HUES48 (cell line): ENCODE results near the gene PIAS4.

Source experiments
- H3K27ac ChIP-seq: one replicate; pipeline ENCODE4 v1.7.0; 2013; ENCODE audit warnings: low read depth, low read length, inconsistent platforms
- H3K27me3 ChIP-seq: 2 replicates; pipeline ENCODE4 v1.6.1; 2013; ENCODE audit warnings: mild to moderate bottlenecking, low read length; ENCODE audit not compliant: control insufficient read depth, insufficient read depth
- H3K36me3 ChIP-seq: 2 replicates; pipeline ENCODE4 v1.6.1; 2013; ENCODE audit warnings: low read length; ENCODE audit not compliant: control insufficient read depth, insufficient read depth
- H3K4me1 ChIP-seq: 2 replicates; pipeline ENCODE4 v1.6.1; 2013; ENCODE audit warnings: mild to moderate bottlenecking, low read length; ENCODE audit not compliant: control insufficient read depth, insufficient read depth
- H3K4me3 ChIP-seq: 2 replicates; pipeline ENCODE4 v1.5.1; 2013; ENCODE audit warnings: mild to moderate bottlenecking, low read depth, low read length
- H3K9ac ChIP-seq: 2 replicates; pipeline ENCODE4 v1.6.1; 2013; ENCODE audit warnings: mild to moderate bottlenecking, low read depth, low read length, moderate library complexity
- H3K9me3 ChIP-seq: 2 replicates; pipeline ENCODE4 v1.6.1; 2013; ENCODE audit warnings: low read length; ENCODE audit not compliant: control insufficient read depth, insufficient read depth

PIAS4 gene

DNA sequence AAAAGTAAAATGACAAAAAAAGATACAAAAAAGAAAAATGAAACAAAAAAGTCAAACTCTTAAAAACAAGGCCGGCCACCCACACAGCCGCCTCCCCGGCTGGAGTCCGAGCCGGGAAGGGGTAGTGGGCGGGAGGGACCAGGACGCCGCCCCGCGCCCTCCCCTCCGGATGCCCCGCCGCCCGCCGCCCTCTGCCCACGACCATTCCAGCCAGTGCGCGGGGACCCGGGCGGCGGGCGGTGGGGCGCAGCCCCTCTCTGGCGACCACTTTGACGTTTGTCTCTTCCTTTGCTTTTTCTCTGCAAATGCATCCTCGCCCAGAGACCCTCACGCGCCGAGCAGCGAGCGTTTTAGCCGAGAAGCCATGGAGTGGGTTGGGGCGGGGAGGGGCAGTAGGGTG is 30.5 kb downstream of the PIAS4 start:
- no peak overlapping the region for H3K9ac ChIP-seq
- no peaks in the 10 kb centered on the region for H3K9me3 ChIP-seq
- no peaks in the 10 kb centered on the region for H3K4me1 ChIP-seq
- H3K36me3 ChIP-seq: peaks cover 37% of the 10 kb centered on the region
- no peak overlapping the region for H3K4me3 ChIP-seq
- no peaks in the 10 kb centered on the region for H3K27me3 ChIP-seq
- no peak overlapping the region for H3K27ac ChIP-seq

DNA sequence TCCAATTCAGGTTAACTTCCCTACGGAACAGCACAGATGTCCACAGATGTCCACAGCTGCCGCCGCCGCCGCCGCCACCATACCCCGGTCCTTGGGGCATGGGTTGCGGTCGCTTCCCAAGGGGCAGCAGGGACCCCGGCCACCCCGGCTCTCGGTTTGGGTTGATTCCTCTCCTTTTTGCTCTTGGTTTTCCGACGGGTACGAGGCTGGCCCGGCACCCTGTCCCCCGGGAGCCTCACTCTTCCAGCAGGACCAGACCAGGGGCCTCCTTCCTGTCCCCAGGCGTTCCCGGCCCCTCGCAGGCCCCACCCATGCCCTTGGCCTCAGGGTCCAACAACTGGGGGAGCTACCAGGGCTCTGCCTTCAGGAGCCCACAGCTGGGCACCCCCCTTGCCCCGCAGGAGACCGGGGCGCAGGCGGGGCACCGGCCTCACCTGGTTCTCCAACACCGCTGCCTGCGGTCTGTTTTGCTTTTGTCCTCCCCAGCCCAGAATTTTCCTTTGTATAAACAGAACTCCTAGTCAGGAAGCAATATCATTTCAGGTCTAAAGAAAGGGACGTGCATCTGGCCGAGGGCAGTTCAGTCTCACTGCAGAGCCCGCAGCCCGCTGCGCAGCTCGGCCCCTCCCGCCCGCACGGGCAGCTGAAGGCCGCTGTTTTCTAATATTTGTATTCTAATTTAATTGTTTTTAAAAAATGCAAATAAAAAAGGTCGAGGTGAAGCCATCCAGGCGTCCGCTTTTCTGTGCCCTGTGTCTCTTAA is 31.3 kb downstream of the PIAS4 start:
- Histone ChIP-seq H3K9ac (no peak overlapping the region), H3K4me3 (no peak overlapping the region), H3K27ac (no peak overlapping the region), H3K27me3 (no peaks in the 10 kb centered on the region), H3K9me3 (no peaks in the 10 kb centered on the region), H3K36me3 (peaks cover 29% of the 10 kb centered on the region), H3K4me1 (no peaks in the 10 kb centered on the region)

DNA sequence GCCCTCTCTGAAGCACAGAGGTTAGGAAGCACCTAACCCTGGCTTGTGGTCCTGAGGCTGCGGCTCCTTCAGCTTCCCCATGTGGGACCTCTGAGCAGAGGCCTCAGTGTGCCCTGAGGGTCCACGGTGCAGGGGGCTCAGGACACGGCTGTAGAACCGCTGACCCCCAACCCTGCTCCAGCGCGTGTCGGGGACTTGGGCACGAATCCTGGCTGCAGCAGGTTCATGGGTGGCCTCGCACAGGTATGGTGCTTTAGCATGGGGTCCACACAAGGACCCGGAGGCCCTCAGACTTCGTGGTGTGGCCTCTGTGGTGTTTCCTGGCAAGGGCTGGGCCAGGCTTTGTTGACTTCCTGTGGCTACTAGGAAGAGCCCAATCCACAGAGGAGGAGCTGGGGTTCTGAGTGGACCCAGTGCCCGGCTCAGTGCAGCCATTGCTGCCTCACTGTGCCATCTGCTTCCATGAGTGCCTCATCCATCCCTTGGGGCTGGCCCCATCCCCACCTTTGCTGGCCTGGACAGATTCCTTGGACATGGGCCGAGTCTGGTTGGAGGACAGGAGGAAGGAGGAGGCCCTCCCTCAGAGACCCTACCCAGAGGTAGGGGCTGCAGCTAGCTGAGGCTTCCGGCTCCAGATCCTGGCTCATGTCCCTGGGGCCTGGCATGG is 34.7 kb downstream of the PIAS4 start:
- H3K4me1 ChIP-seq: no peaks in the 10 kb centered on the region
- H3K36me3 ChIP-seq: peaks cover 16% of the 10 kb centered on the region; the same call in 1 of the 2 replicates
- H3K27me3 ChIP-seq: no peaks in the 10 kb centered on the region
- H3K9ac ChIP-seq: no peak overlapping the region
- H3K9me3 ChIP-seq: no peaks in the 10 kb centered on the region
- H3K27ac ChIP-seq: no peak overlapping the region
- no peak overlapping the region for H3K4me3 ChIP-seq

DNA sequence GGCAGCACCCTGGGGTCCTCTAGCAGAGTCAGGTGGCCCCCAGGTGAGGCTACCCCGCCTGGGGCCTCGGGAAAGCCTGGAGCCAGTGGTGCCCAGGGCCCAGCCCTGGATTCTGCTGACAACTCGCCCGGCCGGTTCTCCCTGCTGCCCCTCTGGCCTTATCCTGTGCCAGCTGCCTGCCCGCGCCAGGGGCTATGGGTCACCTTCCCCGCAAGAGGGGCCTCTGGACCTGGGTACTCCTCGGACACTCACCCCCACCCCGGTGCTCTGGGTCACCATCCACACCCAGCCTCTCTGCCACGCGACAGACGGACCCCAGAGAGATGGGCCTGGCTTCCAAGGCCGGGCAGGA is 35.2 kb downstream of the PIAS4 start:
- Histone ChIP-seq H3K9ac (no peak overlapping the region), H3K27me3 (no peaks in the 10 kb centered on the region), H3K4me3 (no peak overlapping the region), H3K27ac (no peak overlapping the region), H3K4me1 (no peaks in the 10 kb centered on the region), H3K9me3 (no peaks in the 10 kb centered on the region), H3K36me3 (0 out of 2 replicates have a peak, but pooled peaks cover 10% of the 10 kb centered on the region)

DNA sequence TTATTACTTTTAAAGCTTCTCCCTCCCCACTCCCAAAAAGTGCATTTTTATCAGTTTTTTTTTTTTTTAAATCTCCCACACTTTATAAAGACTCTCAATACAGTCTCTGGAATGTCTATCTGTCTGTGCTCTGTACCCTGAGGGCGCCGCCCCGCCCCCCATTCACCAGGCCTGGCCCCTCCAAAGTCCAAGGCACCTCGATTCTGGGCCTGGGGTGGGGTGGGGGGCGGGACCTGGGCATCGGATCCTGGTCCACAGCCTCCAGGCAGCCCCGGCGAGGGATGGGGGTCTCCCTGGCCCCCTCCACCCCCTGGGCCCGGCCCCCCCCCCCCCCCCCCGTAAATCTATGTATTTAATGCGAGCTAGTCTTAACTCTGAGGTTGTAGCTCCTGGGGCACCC is 35.9 kb downstream of the PIAS4 start:
- Histone ChIP-seq H3K9ac (no peak overlapping the region), H3K4me1 (no peaks in the 10 kb centered on the region), H3K4me3 (no peak overlapping the region), H3K36me3 (peaks cover 14% of the 10 kb centered on the region), H3K9me3 (no peaks in the 10 kb centered on the region), H3K27me3 (no peaks in the 10 kb centered on the region), H3K27ac (no peak overlapping the region)

DNA sequence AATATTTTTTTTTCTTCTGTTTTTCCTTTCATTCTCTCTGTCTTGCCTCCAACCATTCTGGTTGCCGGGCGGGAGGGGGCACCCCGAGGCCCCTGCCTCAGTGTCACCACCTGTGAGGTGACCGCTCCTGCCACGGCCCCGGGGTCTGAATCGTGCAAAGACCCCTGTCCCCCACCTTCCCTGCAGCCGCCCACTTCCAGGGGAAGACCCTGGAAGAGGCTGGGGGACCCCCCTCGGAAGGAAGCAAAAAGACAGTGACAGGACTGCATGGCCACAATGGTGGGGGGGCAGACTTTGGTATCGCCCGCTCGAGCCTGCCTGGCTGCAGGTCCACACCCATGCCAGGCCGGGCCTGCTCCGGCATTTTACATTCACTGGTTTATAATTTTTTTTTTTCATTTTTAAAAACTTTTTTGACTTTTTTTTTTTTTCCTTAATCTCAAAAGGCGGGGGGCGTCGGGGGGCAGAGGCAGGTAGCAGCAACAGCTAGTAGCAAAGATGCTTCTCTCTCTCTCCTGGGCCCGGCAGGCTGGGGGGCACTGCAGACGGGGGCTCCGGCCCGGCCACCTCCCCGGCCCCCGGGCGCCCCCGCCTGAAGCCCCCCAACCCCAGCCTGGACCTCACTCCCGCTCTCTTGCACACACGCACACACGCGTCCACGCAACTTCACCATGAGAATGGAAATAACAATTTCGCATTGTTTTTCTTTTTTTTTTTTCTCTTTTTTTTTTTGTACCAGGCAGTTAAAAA is 36.6 kb downstream of the PIAS4 start:
- no peak overlapping the region for H3K9ac ChIP-seq
- H3K27me3 ChIP-seq: no peaks in the 10 kb centered on the region
- H3K9me3 ChIP-seq: no peaks in the 10 kb centered on the region
- H3K4me1 ChIP-seq: no peaks in the 10 kb centered on the region
- H3K27ac ChIP-seq: no peak overlapping the region
- no peak overlapping the region for H3K4me3 ChIP-seq
- H3K36me3 ChIP-seq: peaks cover 15% of the 10 kb centered on the region

DNA sequence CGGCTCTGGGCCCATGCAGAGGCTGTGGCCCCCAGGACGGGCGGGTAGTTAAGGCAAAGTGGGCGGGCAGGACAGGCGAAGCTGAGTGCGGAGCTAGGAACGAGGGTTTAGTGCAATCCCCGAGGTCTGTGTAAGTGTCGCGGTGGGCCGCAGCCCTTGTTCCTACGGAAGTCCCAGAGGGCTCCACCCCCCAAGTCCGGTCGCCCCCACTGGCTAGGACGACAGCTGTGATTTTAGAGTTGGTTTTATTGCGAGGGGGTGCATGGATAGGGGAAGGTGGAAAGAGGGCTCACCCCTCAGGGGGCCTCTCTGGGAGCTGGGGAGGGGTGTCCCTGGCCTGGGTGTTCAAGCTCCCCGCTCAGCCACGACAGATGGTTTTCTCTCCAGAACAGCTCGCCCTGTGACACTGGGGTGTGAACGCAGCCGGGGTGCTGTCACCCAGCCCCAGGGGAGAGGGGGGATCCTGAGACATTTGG is 37.5 kb downstream of the PIAS4 start:
- H3K9ac ChIP-seq: no peak overlapping the region
- H3K4me3 ChIP-seq: no peak overlapping the region
- no peaks in the 10 kb centered on the region for H3K27me3 ChIP-seq
- peaks cover 21% of the 10 kb centered on the region for H3K36me3 ChIP-seq
- H3K9me3 ChIP-seq: no peaks in the 10 kb centered on the region
- no peak overlapping the region for H3K27ac ChIP-seq
- no peaks in the 10 kb centered on the region for H3K4me1 ChIP-seq

DNA sequence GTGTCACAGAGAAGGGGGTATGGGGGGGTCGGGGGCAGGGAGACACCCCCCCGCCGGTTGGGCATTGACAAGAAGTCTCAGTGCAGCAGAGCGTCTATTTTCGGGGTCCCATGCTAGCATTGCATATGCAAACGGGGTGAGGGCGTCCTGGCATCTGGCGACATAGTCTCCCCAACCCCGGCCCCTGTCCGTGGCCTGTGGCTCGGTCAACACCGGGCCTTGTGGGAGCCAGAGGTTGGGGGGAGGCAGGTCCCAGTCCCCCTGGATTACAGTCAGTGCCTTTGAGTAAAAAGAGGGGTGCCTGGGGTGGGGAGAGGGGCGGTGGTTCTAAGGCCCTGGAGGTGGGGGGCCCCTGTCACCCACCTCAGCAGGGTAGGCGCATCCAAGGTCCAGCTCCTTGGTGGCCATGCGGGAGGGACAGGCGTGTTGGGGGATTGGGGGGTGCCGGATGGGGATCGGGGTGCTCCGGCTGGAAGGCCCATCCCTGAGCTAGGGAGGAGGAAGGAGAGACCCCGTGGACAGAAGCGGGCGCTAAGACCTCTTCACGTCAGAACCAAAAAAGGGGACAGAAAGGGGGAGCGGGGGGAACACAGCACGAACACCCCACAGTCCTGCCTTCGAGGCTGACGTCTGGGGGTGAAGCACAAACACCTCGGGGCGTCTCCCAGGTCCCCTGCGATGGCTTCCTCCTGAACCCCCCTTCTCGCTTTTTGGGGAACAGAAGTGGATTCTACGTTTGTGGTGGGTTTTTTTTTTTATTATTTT is 38.2 kb downstream of the PIAS4 start:
- no peak overlapping the region for H3K4me3 ChIP-seq
- no peaks in the 10 kb centered on the region for H3K27me3 ChIP-seq
- no peak overlapping the region for H3K9ac ChIP-seq
- peaks cover 27% of the 10 kb centered on the region for H3K36me3 ChIP-seq
- H3K27ac ChIP-seq: no peak overlapping the region
- H3K4me1 ChIP-seq: no peaks in the 10 kb centered on the region
- no peaks in the 10 kb centered on the region for H3K9me3 ChIP-seq

DNA sequence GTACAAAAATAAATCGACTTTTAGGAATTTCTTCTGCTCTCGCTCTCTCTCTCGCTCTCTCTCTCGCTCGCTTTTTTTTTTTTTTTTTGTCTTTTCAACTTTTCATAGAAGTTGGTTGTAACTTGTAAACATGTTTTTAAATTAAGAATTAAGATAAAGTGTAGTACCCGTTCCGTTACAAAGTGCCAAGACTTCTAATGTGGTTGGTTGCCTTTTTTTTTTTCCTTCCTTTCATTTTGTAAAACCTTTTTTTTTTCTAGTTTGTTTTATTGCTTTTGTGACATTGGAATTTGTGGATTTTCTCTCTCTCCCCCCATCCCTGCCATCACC is 38.8 kb downstream of the PIAS4 start:
- no peak overlapping the region for H3K4me3 ChIP-seq
- H3K27me3 ChIP-seq: no peaks in the 10 kb centered on the region
- H3K36me3 ChIP-seq: peaks cover 30% of the 10 kb centered on the region
- H3K27ac ChIP-seq: no peak overlapping the region
- no peaks in the 10 kb centered on the region for H3K4me1 ChIP-seq
- no peak overlapping the region for H3K9ac ChIP-seq
- no peaks in the 10 kb centered on the region for H3K9me3 ChIP-seq

DNA sequence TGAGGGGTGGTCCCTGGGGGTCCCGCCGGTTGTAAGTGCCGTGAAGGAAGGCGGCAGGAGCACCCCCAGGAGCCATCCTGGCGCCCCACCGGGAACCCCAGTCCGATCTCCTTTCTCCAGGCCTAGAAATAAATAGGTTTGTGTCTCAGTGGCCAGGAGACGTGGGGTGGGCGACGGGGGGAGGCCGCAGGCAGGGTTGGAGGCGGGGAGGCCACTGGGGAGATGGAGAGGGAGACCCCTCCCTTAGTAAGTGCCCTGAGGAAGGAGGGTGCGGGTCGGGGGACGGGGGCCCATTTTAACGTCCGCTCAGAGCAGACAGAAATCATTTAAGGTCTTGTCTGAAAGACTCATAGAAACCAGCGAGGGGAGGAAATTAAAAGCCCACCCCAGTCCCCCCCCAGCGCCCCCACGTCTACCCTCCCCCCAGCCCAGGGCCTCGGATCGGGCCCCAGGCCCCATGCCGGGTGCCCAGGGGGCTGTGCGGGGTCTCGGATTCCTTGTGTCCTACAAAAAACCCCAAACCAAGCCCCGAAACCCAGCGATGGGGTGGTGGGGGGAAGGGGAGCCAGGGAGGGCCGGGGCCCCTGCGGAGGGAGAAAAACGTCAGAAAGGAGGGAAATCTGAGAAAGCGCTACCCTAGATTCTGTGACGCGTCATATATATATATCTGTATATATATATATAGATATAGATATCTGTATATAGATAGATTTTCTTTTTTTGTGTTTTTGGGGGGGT is 39.6 kb downstream of the PIAS4 start:
- Histone ChIP-seq H3K27ac (no peak overlapping the region), H3K9me3 (no peaks in the 10 kb centered on the region)

More for the DNA sequence above, 39.6 kb downstream of the PIAS4 start:
- no peak overlapping the region for H3K4me3 ChIP-seq
- H3K4me1 ChIP-seq: no peaks in the 10 kb centered on the region
- peaks cover 31% of the 10 kb centered on the region for H3K36me3 ChIP-seq
- no peaks in the 10 kb centered on the region for H3K27me3 ChIP-seq
- H3K9ac ChIP-seq: no peak overlapping the region
